Epithelial cell of esophagus (primary cell): ENCODE results near the gene MRPL36.

Source experiments
- DNase-seq: peaks from one replicate; pipeline ENCODE4 v3.0.0; 2010; ENCODE audit warnings: low read depth
- H3K4me3 ChIP-seq: 2 replicates; pipeline ENCODE4 v1.5.1; 2011; ENCODE audit warnings: mild to moderate bottlenecking, low read length, control low read depth
- CTCF ChIP-seq: IDR thresholded peaks from 2 replicates; pipeline ENCODE4 v1.5.1; 2011; ENCODE audit warnings: low read depth, mild to moderate bottlenecking, low read length, control low read depth, inconsistent platforms; ENCODE audit not compliant: insufficient read depth; ENCODE audit errors: missing control alignments

Gene MRPL36

GRCh38 chr5:1783216-1783554 is 16.5 kb downstream of the MRPL36 start:
- TF ChIP-seq CTCF, result no peak
- DNase-seq, result no peak
- H3K4me3 ChIP-seq, result no peak overlapping the region

DNA sequence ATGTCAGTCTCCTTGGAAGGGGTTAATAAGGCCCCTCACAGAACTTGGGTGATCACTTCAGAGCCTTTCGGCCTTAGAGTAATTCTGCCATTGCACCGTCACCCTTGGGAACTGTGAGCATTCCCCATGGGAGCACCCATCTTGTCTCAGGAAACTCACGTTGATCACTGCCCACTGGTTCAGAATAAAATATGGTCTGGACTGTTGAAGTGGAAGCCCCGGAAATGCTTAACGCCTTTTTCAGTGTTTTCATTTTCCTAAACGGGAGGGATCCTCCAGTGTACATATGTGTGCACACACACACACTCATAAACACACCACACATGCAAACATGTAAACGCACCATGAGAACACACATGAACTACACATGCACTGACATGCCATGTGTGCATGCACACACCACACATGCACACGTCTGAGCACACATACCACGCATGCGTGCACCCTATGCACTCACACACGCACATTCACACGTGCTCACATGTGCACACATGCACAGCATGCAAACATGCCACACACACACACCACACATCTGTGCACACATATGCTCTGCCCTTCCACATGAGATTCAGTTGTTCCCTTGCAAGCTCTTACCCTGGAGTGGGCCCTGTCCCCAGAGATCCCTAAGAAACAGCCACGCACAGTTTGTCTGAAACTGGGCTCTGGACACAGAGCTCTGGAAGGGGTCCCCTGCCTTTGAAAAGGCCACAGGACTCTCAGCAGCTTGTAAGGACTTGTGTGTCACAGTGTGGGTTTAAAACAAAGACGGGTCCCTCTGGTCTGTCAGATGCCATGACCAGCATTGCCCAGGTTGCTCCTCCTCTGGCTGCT is 17.0 kb downstream of the MRPL36 start:
- no peak overlapping the region for H3K4me3 ChIP-seq
- no peak for TF ChIP-seq CTCF

DNA sequence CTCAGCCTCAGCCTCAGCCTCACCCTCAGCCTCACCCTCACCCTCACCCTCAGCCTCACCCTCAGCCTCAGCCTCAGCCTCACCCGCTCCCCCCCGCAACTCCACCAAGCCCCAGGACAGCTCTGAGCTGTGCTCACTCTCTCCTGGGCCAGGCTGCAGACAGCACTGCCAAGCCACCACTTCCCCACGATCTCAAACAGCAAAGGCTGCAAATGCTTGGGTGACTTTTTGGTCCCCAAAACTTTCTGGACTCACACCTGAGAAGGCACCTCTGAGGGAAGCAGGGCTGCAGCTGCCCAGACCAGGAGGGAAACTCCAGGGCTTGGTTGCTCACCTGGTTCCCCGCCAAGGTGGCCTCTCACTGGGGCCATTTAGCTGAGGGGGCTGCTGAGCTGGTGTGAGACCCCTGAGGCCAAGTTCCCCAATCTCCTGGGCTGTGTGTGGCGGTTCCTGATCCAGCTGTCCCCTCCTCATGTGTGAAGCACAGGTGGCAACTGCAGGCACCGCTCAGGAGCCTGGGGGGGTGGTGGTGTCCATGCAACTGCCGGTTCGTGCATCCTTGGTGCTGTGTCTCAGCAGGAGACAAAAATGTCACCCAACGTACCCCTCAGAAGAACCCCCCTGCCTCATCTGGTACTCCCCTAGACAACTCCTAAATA is 17.8 kb downstream of the MRPL36 start:
- no peak overlapping the region for H3K4me3 ChIP-seq
- no peak for DNase-seq
- TF ChIP-seq CTCF, result no peak

More for the DNA sequence above, 17.0 kb downstream of the MRPL36 start:
- no peak for DNase-seq

DNA sequence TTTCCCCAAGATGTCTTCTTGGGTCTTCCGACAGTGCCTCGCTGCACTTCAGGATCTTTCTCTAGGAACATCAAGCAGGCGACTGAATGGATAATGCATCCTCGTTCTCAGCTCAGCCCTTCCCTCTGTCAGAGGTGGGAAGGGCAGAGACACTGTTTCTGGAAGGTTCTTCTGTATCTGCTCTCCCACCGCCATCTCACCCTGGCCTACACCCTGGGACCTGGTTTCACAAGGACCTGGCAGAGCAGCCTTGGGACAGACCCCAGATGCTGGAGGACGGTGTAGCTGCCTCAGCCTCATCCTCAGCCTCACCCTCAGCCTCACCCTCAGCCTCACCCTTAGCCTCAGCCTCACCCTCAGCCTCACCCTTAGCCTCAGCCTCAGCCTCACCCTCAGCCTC is 18.5 kb downstream of the MRPL36 start:
- no peak overlapping the region for H3K4me3 ChIP-seq

GRCh38 chr5:1780614-1780930 is 19.1 kb downstream of the MRPL36 start:
- no peak for DNase-seq
- no peak for TF ChIP-seq CTCF
- no peak overlapping the region for H3K4me3 ChIP-seq

More for the DNA sequence above, 18.5 kb downstream of the MRPL36 start:
- TF ChIP-seq CTCF, result no peak
- DNase-seq, result no peak

DNA sequence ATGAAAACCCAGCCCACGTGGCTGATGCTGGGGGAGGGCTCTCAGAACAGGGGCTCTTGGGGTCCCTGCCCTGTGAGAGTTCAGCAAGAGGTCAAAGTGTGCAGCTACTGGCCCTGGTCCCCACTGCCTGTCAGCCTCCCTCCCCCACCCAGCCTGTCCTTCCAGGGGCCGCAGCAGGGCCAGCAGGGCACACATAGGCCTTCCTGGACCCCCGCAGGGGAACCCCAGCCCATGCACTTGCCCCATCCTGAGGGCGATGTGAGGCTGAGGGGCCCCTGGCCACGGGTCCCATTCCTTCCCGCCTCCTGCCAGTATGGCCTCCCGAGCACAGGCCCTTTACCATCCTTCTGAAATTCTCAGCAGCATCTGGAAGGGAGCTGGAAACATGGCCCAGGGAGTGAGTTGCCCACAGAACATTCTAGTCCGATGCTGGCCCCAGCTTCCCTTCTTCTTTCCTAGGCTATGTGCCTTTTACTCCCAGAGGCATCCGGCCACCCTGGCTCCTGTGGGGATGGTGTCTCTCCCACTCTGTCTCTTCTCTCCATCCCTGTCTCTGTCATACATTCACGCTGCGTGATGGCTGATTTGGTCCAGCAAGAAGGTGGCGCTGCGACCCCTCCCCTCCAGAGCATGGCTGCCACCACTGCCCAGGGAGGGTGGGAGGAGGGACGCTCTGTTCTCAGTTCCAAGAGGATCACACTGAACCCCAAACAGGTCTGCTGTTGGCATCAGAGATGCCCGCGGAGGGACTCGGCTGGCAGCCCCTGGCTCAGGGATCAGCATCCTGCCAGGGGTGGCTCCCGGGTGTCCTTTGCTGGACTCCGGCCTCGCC is 19.6 kb downstream of the MRPL36 start:
- DNase-seq, result no peak
- TF ChIP-seq CTCF, result no peak
- no peak overlapping the region for H3K4me3 ChIP-seq
